ENCODE data around the gene UMODL1.
A peak's percentile ranks its signal among the peaks of the same experiment; 100 is the strongest.

UMODL1 gene

DNA sequence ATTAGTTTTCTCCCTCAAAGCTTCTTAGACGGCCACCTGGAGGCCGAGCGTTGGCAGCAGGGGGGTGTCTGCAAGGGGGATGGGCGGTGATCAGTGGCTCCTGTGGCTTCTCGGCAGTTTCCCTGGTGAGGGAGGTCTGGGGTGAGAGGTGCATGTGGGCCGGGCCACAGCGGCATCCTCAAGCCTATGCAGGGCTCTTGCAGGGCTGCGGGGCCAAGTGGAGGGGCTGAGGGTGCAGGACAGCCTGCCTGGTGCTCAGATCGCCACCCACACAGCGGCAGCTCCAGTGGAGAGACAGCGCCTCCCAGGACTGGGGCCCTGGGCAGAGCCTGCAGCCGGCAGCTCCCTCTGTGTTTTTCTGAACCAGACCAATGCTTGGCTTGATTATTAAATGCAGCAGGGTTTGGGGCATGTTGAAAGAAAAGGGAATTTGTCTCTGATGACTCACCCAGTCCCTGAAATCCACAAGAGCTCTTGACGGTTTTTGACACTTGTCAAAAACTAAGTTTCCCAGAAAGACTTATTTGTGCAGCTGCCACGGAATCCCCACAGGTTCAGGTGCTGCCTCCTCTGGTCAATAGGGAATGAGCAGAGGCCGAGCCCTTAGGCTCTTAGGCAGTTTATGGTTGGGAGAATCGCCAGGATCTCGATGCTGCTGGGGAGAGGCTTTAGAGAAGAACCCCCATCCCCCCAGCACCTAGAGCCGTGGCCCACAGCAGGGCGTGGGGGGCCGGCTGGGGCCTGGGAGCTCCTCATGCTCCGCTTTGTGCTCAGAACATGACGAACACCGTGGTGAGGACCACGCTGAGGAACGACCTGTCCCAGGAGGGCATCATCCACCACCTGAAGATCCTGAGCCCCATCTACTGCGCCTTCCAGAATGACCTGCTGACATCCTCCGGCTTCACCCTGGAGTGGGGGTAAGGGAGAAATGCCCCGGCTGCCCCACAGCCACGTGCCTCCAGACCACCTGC is 54.7 kb downstream of the UMODL1 start:
- DNase-seq (ENCODE audit: low read depth, low spot score), result no peak
- TF ChIP-seq, protein P1, sequence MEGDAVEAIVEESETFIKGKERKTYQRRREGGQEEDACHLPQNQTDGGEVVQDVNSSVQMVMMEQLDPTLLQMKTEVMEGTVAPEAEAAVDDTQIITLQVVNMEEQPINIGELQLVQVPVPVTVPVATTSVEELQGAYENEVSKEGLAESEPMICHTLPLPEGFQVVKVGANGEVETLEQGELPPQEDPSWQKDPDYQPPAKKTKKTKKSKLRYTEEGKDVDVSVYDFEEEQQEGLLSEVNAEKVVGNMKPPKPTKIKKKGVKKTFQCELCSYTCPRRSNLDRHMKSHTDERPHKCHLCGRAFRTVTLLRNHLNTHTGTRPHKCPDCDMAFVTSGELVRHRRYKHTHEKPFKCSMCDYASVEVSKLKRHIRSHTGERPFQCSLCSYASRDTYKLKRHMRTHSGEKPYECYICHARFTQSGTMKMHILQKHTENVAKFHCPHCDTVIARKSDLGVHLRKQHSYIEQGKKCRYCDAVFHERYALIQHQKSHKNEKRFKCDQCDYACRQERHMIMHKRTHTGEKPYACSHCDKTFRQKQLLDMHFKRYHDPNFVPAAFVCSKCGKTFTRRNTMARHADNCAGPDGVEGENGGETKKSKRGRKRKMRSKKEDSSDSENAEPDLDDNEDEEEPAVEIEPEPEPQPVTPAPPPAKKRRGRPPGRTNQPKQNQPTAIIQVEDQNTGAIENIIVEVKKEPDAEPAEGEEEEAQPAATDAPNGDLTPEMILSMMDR (IDR thresholded peaks at IDR 0.05; ENCODE audit: insufficient read depth, low read length, missing control alignments), result peak; percentile 26
- POLR2A ChIA-PET, result no interaction called here
- CTCF ChIA-PET, result interaction anchor here (0.8 to 6.2 kb wide), 9 partner anchors 9 to 309 kb away, joined by 3 to 45 read pairs (median 5); no protein-coding TSS in a partner anchor
- no peak overlapping the region for H3K4me3 ChIP-seq (ENCODE audit: low read depth, low read length)

DNA sequence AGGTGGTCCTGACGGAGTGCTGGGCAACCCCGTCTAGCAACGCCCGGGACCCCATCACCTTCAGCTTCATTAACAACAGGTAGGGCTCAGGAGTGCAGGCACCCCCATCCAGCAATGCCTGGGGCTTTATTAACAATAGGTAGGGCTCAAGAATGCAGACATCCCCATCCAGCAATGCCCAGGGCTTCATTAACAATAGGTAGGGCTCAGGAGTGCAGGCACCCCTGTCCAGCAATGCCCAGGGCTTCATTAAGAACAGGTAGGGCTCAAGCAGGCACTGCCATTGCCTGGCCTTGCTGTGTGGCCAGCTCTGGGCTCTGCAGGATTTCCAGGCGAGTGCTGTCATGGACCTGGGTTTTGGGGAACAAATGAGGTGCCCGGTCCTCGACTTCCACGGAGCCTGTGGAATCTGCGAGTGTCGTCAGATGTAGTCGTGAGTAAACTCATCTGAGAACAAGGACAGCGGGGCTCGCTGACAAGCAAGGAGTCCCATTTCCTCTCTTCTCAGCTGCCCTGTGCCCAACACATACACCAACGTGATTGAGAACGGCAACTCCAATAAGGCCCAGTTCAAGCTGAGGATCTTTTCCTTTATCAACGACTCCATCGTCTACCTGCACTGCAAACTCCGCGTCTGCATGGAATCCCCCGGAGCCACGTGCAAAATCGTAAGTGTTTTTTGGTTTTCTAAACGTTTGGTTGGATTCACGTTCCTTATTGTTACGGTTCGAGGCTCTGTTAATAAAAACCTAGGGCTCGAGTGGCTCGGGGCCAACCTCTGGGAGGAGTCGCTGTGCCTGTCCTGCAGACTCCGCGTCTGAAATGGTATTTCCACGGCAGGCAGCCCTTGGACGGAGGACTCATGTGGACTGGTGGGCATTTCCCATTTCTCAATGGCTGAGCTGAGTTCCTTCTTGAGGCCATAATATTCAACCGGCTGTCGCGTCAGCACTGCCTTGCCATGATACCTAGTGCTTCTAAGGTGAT is 56.3 kb downstream of the UMODL1 start:
- POLR2A ChIA-PET, result no interaction called here
- TF ChIP-seq, protein P1 (IDR thresholded peaks at IDR 0.05; ENCODE audit: insufficient read depth, low read length, missing control alignments), result no peak
- no peak for DNase-seq (ENCODE audit: low read depth, low spot score)
- no peak overlapping the region for H3K4me3 ChIP-seq (ENCODE audit: low read depth, low read length)
- CTCF ChIA-PET, result interaction anchor here (4.5 to 6.2 kb wide), 2 partner anchors 10 to 18 kb away, joined by 20 to 45 read pairs; no protein-coding TSS in a partner anchor

DNA sequence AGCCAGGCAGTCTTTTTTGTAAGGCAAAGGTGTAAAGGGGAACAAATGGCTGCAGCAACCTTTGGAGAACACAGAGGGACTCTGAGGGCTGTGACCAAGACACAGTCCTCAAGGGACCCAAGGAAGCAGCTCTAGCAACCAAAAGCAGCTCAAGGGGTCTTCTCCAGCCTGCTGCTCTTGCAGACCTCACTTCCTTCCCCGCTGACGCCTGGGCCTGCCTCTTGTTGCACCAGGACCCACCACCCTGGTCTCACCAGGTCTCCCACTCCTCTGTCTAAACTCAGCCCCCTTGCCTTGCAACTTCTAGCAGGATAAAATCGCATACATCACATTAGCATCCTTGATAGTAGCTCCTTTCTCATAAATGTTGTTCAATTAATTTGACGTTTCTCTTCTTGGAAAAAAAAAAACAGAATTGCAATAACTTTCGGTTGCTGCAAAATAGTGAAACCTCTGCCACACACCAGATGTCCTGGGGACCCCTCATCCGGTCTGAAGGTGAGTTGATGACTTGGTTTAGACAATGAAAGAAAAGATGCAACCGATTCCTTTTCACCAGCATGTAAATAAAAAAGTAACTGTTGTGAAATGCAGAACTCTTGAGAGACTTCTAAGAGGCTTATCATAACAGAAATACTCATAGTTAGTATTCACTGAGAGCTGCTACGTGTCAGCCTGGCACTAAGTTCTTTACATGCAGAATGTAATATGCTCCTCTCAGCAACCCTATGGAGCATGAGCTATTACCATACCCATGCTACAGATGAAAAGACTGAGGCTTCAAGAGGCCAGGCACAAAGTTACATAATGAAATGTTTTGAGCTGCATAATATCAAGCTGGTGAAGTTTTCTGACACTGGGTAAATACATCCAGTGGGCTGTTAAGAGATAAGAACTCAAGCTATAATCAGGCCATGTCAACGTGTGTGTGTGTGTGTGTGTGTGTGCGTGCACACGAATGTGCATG is 58.5 kb downstream of the UMODL1 start:
- ChIA-PET POLR2A (no interaction called here), CTCF (interaction anchor here (0.7 to 6.2 kb wide), 5 partner anchors 8 to 129 kb away, joined by 3 to 45 read pairs (median 4); no protein-coding TSS in a partner anchor)
- H3K4me3 ChIP-seq (ENCODE audit: low read depth, low read length), result no peak overlapping the region
- TF ChIP-seq, protein P1 (IDR thresholded peaks at IDR 0.05; ENCODE audit: insufficient read depth, low read length, missing control alignments), result no peak
- DNase-seq (ENCODE audit: low read depth, low spot score), result no peak

DNA sequence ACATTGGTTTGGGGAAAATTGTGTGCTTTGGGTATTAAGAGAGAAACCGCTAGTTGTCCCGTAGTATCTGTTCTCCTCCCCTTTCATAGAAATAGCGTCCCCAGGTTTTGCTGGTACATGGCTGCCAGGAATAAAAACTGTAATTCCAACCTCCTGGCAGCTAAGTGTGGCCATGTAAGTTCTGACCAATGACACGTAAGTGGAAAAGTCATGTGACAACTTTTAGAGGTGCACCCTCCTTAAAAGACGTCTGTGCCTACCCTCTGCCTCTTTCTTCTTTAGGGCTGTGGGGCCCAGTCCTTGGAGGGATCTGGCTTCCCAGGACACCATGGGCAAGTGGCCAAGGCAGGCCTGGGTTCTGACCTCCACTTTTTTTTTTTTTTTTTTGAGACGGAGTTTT is 59.3 kb downstream of the UMODL1 start:
- CTCF ChIA-PET, result interaction anchor here (0.7 to 6.2 kb wide), 4 partner anchors 9 to 128 kb away, joined by 3 to 45 read pairs (median 12); no protein-coding TSS in a partner anchor

DNA sequence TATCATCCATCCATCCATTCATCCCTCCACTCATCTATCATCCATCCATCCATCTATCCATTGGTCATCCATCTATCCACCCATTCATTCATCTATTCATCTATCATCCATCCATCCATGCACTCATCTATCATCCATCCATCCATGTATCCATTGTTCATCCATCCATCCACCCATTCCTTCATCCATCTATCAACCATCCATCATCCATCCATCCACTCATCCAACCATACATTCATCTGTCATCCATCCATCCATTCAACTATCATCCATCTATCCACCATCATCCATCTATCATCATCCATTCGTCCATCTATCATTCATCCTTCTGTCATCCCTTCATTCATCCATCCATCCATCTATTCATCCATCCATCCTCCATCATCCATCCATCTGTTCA is 61.1 kb downstream of the UMODL1 start:
- TF ChIP-seq, protein P1 (IDR thresholded peaks at IDR 0.05; ENCODE audit: insufficient read depth, low read length, missing control alignments), result no peak
- DNase-seq (ENCODE audit: low read depth, low spot score), result no peak
- H3K4me3 ChIP-seq (ENCODE audit: low read depth, low read length), result no peak overlapping the region
- ChIA-PET CTCF (interaction anchor here (1.0 to 1.5 kb wide), 2 partner anchors 11 to 315 kb away, joined by 3 to 4 read pairs; no protein-coding TSS in a partner anchor), POLR2A (no interaction called here)

More for the DNA sequence above, 59.3 kb downstream of the UMODL1 start:
- POLR2A ChIA-PET, result no interaction called here
- DNase-seq (ENCODE audit: low read depth, low spot score), result no peak
- no peak overlapping the region for H3K4me3 ChIP-seq (ENCODE audit: low read depth, low read length)
- TF ChIP-seq, protein P1 (IDR thresholded peaks at IDR 0.05; ENCODE audit: insufficient read depth, low read length, missing control alignments), result no peak

All from AG04449 (cell line).